IMR-90 (cell line): ENCODE measurements around the gene MRPL44. TPM values are rescaled to one million over a fixed set of nuclear protein-coding genes. Genes with fewer than 3 reads are reported as not detected.

Experiments
- ATAC-seq: fragments of 200-7000 bp; cut with Tn5 transposase; 2 replicates; pipeline ENCODE4 v1.9.1; 2020; ENCODE audit warnings: low read depth, mild to moderate bottlenecking, moderate library complexity
- BruUV-seq: library from RNA; stranded (reverse); fragments of 400-500 nt; replicated peaks from 2 replicates; lab custom pipeline; 2021; lab: Mats Ljungman, UMichigan
- CTCF ChIA-PET: fragments of 300-600 bp; formaldehyde crosslinking; extraction: SDS; loops from one replicate; lab custom pipeline; 2021; ENCODE audit warnings: antibody characterized with exemption; lab: Yijun Ruan, JAX
- POLR2A ChIA-PET: fragments of 300-600 bp; sonication (Branson Sonifier 250); formaldehyde crosslinking; loops from one replicate; lab custom pipeline; 2022; ENCODE audit warnings: antibody characterized with exemption; ENCODE audit not compliant: unreplicated experiment; lab: Charles Lee
- DNase-seq: peaks from one replicate; pipeline ENCODE4 v3.0.0; 2013
- H2AFZ ChIP-seq: replicated peaks from 2 replicates; pipeline ENCODE3; 2013; ENCODE audit warnings: low read length, mild to moderate bottlenecking; ENCODE audit not compliant: poor library complexity
- H2AK5ac ChIP-seq: 2 replicates; pipeline ENCODE4 v1.6.1; 2013; ENCODE audit warnings: low read depth, low read length, inconsistent platforms
- H2AK9ac ChIP-seq: replicated peaks from 2 replicates; pipeline ENCODE3; 2013; ENCODE audit warnings: mild to moderate bottlenecking, low read depth, low read length, moderate library complexity; ENCODE audit not compliant: poor library complexity
- H2BK120ac ChIP-seq: 2 replicates; pipeline ENCODE4 v1.6.1; 2013; ENCODE audit warnings: low read depth, low read length, inconsistent platforms
- H2BK15ac ChIP-seq: 3 replicates; pipeline ENCODE4 v1.6.1; 2013; ENCODE audit warnings: low read depth, low read length, inconsistent platforms
- H2BK20ac ChIP-seq: 2 replicates; pipeline ENCODE4 v1.6.1; 2013; ENCODE audit warnings: low read depth, mild to moderate bottlenecking, inconsistent platforms, low read length, moderate library complexity
- H2BK5ac ChIP-seq: 2 replicates; pipeline ENCODE4 v1.6.1; 2013; ENCODE audit warnings: mild to moderate bottlenecking, low read depth, low read length, inconsistent platforms; ENCODE audit not compliant: poor library complexity, severe bottlenecking
- H3K14ac ChIP-seq: replicated peaks from 2 replicates; pipeline ENCODE4 v1.6.1; 2013; ENCODE audit warnings: low read depth, low read length, inconsistent platforms
- H3K18ac ChIP-seq: 2 replicates; pipeline ENCODE4 v1.6.1; 2013; ENCODE audit warnings: low read depth, low read length, control low read depth
- H3K23ac ChIP-seq: 2 replicates; pipeline ENCODE4 v1.6.1; 2013; ENCODE audit warnings: low read depth, low read length, inconsistent platforms
- H3K27ac ChIP-seq: 2 replicates; pipeline ENCODE4 v1.5.1; 2013; ENCODE audit warnings: mild to moderate bottlenecking, control low read depth, low read length; ENCODE audit not compliant: insufficient read depth
- H3K27me3 ChIP-seq: 2 replicates; pipeline ENCODE4 v1.6.1; 2013; ENCODE audit warnings: low read length; ENCODE audit not compliant: control insufficient read depth, insufficient read depth
- H3K36me3 ChIP-seq: 2 replicates; pipeline ENCODE4 v1.6.1; 2013; ENCODE audit warnings: low read length, mixed read lengths; ENCODE audit not compliant: control insufficient read depth, insufficient read depth
- H3K4ac ChIP-seq: 2 replicates; pipeline ENCODE4 v1.6.1; 2013; ENCODE audit warnings: low read depth, low read length, inconsistent platforms
- H3K4me1 ChIP-seq: 2 replicates; pipeline ENCODE4 v1.6.1; 2013; ENCODE audit warnings: low read length, mixed read lengths; ENCODE audit not compliant: control insufficient read depth, insufficient read depth
- H3K4me2 ChIP-seq: 2 replicates; pipeline ENCODE4 v1.6.1; 2013; ENCODE audit warnings: low read depth, mild to moderate bottlenecking, control low read depth, low read length, moderate library complexity
- H3K4me3 ChIP-seq: 2 replicates; pipeline ENCODE4 v1.5.1; 2013; ENCODE audit warnings: low read depth, mild to moderate bottlenecking, control low read depth, low read length, moderate library complexity; ENCODE audit not compliant: insufficient read depth
- H3K56ac ChIP-seq: 2 replicates; pipeline ENCODE4 v1.6.1; 2013; ENCODE audit warnings: low read length, inconsistent platforms; ENCODE audit not compliant: insufficient read depth; ENCODE audit errors: extremely low read depth
- H3K79me1 ChIP-seq, 2 experiments: 2 replicates each; pipeline ENCODE4 v1.6.1; 2013; ENCODE audit warnings: low read length in 2 of 2, inconsistent platforms in 1 of 2, low read depth in 1 of 2
- H3K9ac ChIP-seq: 2 replicates; pipeline ENCODE4 v1.6.1; 2013; ENCODE audit warnings: low read depth, low read length, control low read depth
- H3K9me1 ChIP-seq: 2 replicates; pipeline ENCODE4 v1.6.1; 2013; ENCODE audit warnings: low read length, inconsistent platforms; ENCODE audit not compliant: insufficient read depth
- H3K9me3 ChIP-seq: 2 replicates; pipeline ENCODE4 v1.6.1; 2013; ENCODE audit warnings: low read length; ENCODE audit not compliant: control insufficient read depth, insufficient read depth
- H4K20me1 ChIP-seq: 2 replicates; pipeline ENCODE4 v1.6.1; 2013; ENCODE audit warnings: low read length, inconsistent platforms; ENCODE audit not compliant: insufficient read depth
- H4K5ac ChIP-seq: 2 replicates; pipeline ENCODE4 v1.6.1; 2013; ENCODE audit warnings: mild to moderate bottlenecking, low read depth, low read length, control low read depth
- H4K8ac ChIP-seq, 2 experiments: 2 replicates each; pipeline ENCODE4 v1.6.1; 2013; ENCODE audit warnings: low read depth in 2 of 2, low read length in 2 of 2, control low read depth in 1 of 2, inconsistent platforms in 1 of 2
- H4K91ac ChIP-seq: 2 replicates; pipeline ENCODE4 v1.6.1; 2013; ENCODE audit warnings: low read depth, low read length, inconsistent platforms; ENCODE audit not compliant: insufficient read depth
- BHLHE40 ChIP-seq: fragments of 150-350 bp; IDR thresholded peaks from 2 replicates; pipeline ENCODE4 v1.6.1; 2016; ENCODE audit warnings: mild to moderate bottlenecking, low read depth, low read length
- CEBPB ChIP-seq: IDR thresholded peaks from 2 replicates; pipeline ENCODE4 v1.6.1; 2012; ENCODE audit warnings: low read depth, low read length, improper control_type of control experiment
- MAFK ChIP-seq: IDR thresholded peaks from 2 replicates; pipeline ENCODE4 v1.6.1; 2012; ENCODE audit warnings: low read depth, low read length, improper control_type of control experiment
- MAZ ChIP-seq: IDR thresholded peaks from 2 replicates; pipeline ENCODE4 v1.6.1; 2012; ENCODE audit warnings: low read depth, mild to moderate bottlenecking, low read length, improper control_type of control experiment, moderate library complexity, borderline replicate concordance
- NFE2L2 ChIP-seq: fragments of 150-350 bp; IDR thresholded peaks from 2 replicates; pipeline ENCODE4 v1.6.1; 2016; ENCODE audit warnings: low read depth, mild to moderate bottlenecking, low read length
- RCOR1 ChIP-seq: IDR thresholded peaks from 2 replicates; pipeline ENCODE4 v1.6.1; 2012; ENCODE audit warnings: mild to moderate bottlenecking, low read length, improper control_type of control experiment; ENCODE audit not compliant: insufficient replicate concordance
- RFX5 ChIP-seq: IDR thresholded peaks from 2 replicates; pipeline ENCODE4 v1.8.0; 2012; ENCODE audit warnings: low read depth, mild to moderate bottlenecking, low read length, moderate library complexity
- SMC3 ChIP-seq: fragments of 150-350 bp; IDR thresholded peaks from 2 replicates; pipeline ENCODE4 v1.6.1; 2016; ENCODE audit warnings: low read depth, mild to moderate bottlenecking, antibody characterized with exemption, low read length, moderate library complexity
- WGBS, 2 experiments: methylation state at CpG; one replicate each; pipeline versions ENCODE4 v1.1.5 to v1.1.7; 2013; ENCODE audit warnings: missing lambda C conversion rate in 2 of 2; ENCODE audit not compliant: insufficient read length in 1 of 2; ENCODE audit errors: extremely low coverage in 2 of 2; 5-methylcytosine and 5-hydroxymethylcytosine counted together
- dilution Hi-C: fragments of 300-500 bp; cut with HindIII; formaldehyde crosslinking; loops from one replicate; pipeline ENCODE4 v1.14.3; 2018; ENCODE audit warnings: low sequenced_read_pairs; ENCODE audit not compliant: unreplicated experiment
- in situ Hi-C: fragments of 300-500 bp; cut with MboI; formaldehyde crosslinking; loops from 3 replicates; pipeline ENCODE4 v1.14.3; 2019; ENCODE audit warnings: low sequenced_read_pairs, inconsistent platforms, mixed read lengths
- intact Hi-C: fragments of 100-400 bp; cut with micrococcal nuclease; formaldehyde crosslinking; loops from 2 replicates; pipeline ENCODE4 v1.10.0; 2022
- polyA plus RNA-seq, 3 experiments: library from polyadenylated mRNA; depleted of rRNA; stranded (reverse); fragments of >200 nt; gene quantifications; 2 replicates each; pipeline ENCODE4 v1.2.3, GENCODE V29; 2012; ENCODE audit warnings: low replicate concordance in 1 of 3
- total RNA-seq: library from RNA; depleted of rRNA; stranded (reverse); fragments of >200 nt; gene quantifications from 2 replicates; pipeline ENCODE4 v1.2.3, GENCODE V29; 2012
- TF ChIP-seq, protein P1 (sequence below): fragments of 150-350 bp; IDR thresholded peaks from 2 replicates; pipeline ENCODE4 v1.6.1; 2016; ENCODE audit warnings: low read depth, mild to moderate bottlenecking, low read length, moderate library complexity, borderline replicate concordance

The MRPL44 gene
- total and polyA plus RNA-seq, 2 of the 4 experiments (the other 2 are of a cell fraction): 18.6 to 20.1 TPM

DNA sequence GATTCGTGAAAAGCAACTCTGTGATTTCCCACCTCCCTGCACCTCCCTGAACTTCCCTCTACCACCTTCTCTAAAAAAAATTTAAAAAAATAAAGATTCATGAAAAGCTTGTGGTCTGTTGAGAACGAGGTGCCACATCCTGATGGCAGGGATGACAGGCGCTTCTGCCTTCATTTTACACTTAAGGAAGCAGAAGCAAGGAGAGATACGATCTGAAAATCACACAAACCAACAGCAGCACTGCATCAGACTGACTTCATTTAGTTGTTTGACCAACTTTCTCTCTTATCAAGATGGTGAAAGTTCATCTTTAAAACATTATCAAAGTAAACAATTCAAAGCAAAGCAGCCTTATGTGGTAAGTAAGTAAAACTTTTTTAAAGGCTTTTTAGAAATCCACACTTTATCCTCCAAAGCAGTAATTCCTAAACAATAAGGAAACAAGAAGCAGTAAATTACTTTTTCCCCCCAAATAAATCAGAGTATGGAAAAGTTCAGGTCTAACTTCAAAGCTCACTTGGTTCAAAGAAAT is 27.6 kb upstream of the MRPL44 start:
- Histone ChIP-seq H3K4me3 (no peak overlapping the region), H3K4me1 (peaks cover 16% of the 10 kb centered on the region), H2BK15ac (no peak overlapping the region), H4K5ac (no peak overlapping the region), H4K20me1 (peaks cover 47% of the 10 kb centered on the region), H3K4ac (peak overlapping the region; percentile 29; the same call in 1 of the 2 replicates), H3K79me1 (peaks cover 13 to 74% of the 10 kb centered on the region in 2 experiments; a peak in 3 of 4 replicates), H4K8ac (peak overlapping the region in 1 of 2 experiments; percentile 13; a peak in 1 of 4 replicates), H3K18ac (0 out of 2 replicates have a peak overlapping the region, but pooled peaks have one; percentile 68), H2AFZ (no peak overlapping the region), H3K27me3 (no peaks in the 10 kb centered on the region), H2BK5ac (peak overlapping the region; percentile 35), H3K9me3 (no peaks in the 10 kb centered on the region; the same call in none of the 2 replicates), H3K27ac (peak overlapping the region; percentile 58; the same call in 1 of the 2 replicates), H3K23ac (peak overlapping the region; percentile 21), H3K14ac (no peak overlapping the region; the same call in 1 of the 2 replicates), H3K9me1 (peaks cover 13% of the 10 kb centered on the region), H3K4me2 (peak overlapping the region; percentile 67), H2AK5ac (peak overlapping the region; percentile 55; the same call in 1 of the 2 replicates), H3K9ac (peak overlapping the region; percentile 5), H2AK9ac (no peak overlapping the region), H2BK120ac (no peak overlapping the region), H2BK20ac (no peak overlapping the region), H3K36me3 (no peaks in the 10 kb centered on the region), H4K91ac (no peak overlapping the region), H3K56ac (no peak overlapping the region)
- BruUV-seq: no TSS peak
- dilution Hi-C loops: no loop called here
- ChIA-PET POLR2A (interaction anchor here (0.7 kb wide), 1 partner anchor 13 kb away, joined by 3 read pairs; no protein-coding TSS in a partner anchor), CTCF (interaction anchor here (0.7 kb wide), 1 partner anchor 423 kb away, joined by 3 read pairs; no protein-coding TSS in a partner anchor)
- intact Hi-C loops: no loop called here
- in situ Hi-C loops: no loop called here
- TF ChIP-seq RCOR1: no peak
- no peak for TF ChIP-seq NFE2L2
- TF ChIP-seq SMC3: no peak
- TF ChIP-seq MAZ: no peak
- TF ChIP-seq RFX5: no peak
- no peak for TF ChIP-seq BHLHE40
- TF ChIP-seq, protein P1, sequence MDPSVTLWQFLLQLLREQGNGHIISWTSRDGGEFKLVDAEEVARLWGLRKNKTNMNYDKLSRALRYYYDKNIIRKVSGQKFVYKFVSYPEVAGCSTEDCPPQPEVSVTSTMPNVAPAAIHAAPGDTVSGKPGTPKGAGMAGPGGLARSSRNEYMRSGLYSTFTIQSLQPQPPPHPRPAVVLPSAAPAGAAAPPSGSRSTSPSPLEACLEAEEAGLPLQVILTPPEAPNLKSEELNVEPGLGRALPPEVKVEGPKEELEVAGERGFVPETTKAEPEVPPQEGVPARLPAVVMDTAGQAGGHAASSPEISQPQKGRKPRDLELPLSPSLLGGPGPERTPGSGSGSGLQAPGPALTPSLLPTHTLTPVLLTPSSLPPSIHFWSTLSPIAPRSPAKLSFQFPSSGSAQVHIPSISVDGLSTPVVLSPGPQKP: no peak
- no peak for TF ChIP-seq MAFK
- TF ChIP-seq CEBPB: no peak
- WGBS, 2 experiments: no CpG with 5 or more reads among the region's 4 CpGs
- DNase-seq: peak; percentile 48
- peak; percentile 48 for ATAC-seq
